Glutamatergic neuron (in vitro differentiated cells): Measurements from ENCODE around the gene PLEKHA6. TPM values are rescaled to one million over a fixed set of nuclear protein-coding genes. Genes with fewer than 3 reads are reported as not detected.

Source experiments
- DNase-seq: peaks from one replicate; pipeline ENCODE4 v3.0.0; 2022
- H3K27ac Mint-ChIP-seq: one replicate; pipeline ENCODE4 v1.8.0; 2020; ENCODE audit warnings: mild to moderate bottlenecking, mixed read lengths, inconsistent platforms; ENCODE audit not compliant: unreplicated experiment
- H3K27me3 Mint-ChIP-seq: one replicate; pipeline ENCODE4 v1.8.0; 2020; ENCODE audit warnings: mild to moderate bottlenecking, moderate library complexity, mixed read lengths, inconsistent platforms; ENCODE audit not compliant: unreplicated experiment
- H3K36me3 Mint-ChIP-seq: one replicate; pipeline ENCODE4 v1.8.0; 2020; ENCODE audit warnings: mild to moderate bottlenecking, mixed read lengths, inconsistent platforms; ENCODE audit not compliant: unreplicated experiment
- H3K4me1 Mint-ChIP-seq: one replicate; pipeline ENCODE4 v1.8.0; 2020; ENCODE audit warnings: mild to moderate bottlenecking, low read depth, mixed read lengths, inconsistent platforms; ENCODE audit not compliant: unreplicated experiment
- H3K4me3 Mint-ChIP-seq: one replicate; pipeline ENCODE4 v1.8.0; 2020; ENCODE audit warnings: mild to moderate bottlenecking, mixed read lengths, inconsistent platforms; ENCODE audit not compliant: unreplicated experiment
- H3K9me3 Mint-ChIP-seq: one replicate; pipeline ENCODE4 v1.8.0; 2020; ENCODE audit warnings: mild to moderate bottlenecking, moderate library complexity, mixed read lengths, inconsistent platforms; ENCODE audit not compliant: unreplicated experiment
- CTCF ChIP-seq: fragments of 200-600 bp; sonication (generic); IDR thresholded peaks from one replicate; pipeline ENCODE4 v1.5.0; 2021; ENCODE audit not compliant: partially characterized antibody, unreplicated experiment
- total RNA-seq: library from RNA; stranded (reverse); fragmentation: NEBNext Ultra II Directional; extraction: Animal tissue kit (Norgen Biotek cat#: 25700); gene quantifications from one replicate; pipeline ENCODE4 v1.2.1, GENCODE V29; 2021; ENCODE audit not compliant: unreplicated experiment

The PLEKHA6 gene
- total RNA-seq, 1 donor from 2014 or later = 72.7 TPM

- TF ChIP-seq CTCF = no peak
- Mint-ChIP-seq H3K9me3 (peaks cover 14% of the 10 kb centered on the region), H3K4me1 (peaks cover 29% of the 10 kb centered on the region), H3K4me3 (no peak overlapping the region), H3K36me3 (no peaks in the 10 kb centered on the region), H3K27ac (no peak overlapping the region), H3K27me3 (peaks cover 19% of the 10 kb centered on the region)
- DNase-seq = no peak
These were observed 165.6 kb downstream of the PLEKHA6 start for GRCh38 chr1:204194080-204194479.

- peaks cover 6% of the 10 kb centered on the region for H3K9me3 Mint-ChIP-seq
- H3K4me1 Mint-ChIP-seq = peaks cover 28% of the 10 kb centered on the region
- H3K27me3 Mint-ChIP-seq = peaks cover 16% of the 10 kb centered on the region
- no peaks in the 10 kb centered on the region for H3K36me3 Mint-ChIP-seq
- H3K4me3 Mint-ChIP-seq = no peak overlapping the region
- DNase-seq = no peak
- H3K27ac Mint-ChIP-seq = no peak overlapping the region
- TF ChIP-seq CTCF = no peak
These were observed 167.0 kb downstream of the PLEKHA6 start for GRCh38 chr1:204192589-204193352.

GRCh38 chr1:204192046-204192445, 167.7 kb downstream of the PLEKHA6 start:
- peaks cover 16% of the 10 kb centered on the region for H3K27me3 Mint-ChIP-seq
- peaks cover 36% of the 10 kb centered on the region for H3K4me1 Mint-ChIP-seq
- H3K9me3 Mint-ChIP-seq = peaks cover 6% of the 10 kb centered on the region
- no peak for TF ChIP-seq CTCF
- no peaks in the 10 kb centered on the region for H3K36me3 Mint-ChIP-seq
- DNase-seq = no peak
- H3K27ac Mint-ChIP-seq = no peak overlapping the region
- no peak overlapping the region for H3K4me3 Mint-ChIP-seq

GRCh38 chr1:204191456-204191855, 168.3 kb downstream of the PLEKHA6 start:
- no peak for DNase-seq
- Mint-ChIP-seq H3K27ac (no peak overlapping the region), H3K27me3 (peaks cover 16% of the 10 kb centered on the region), H3K4me3 (no peak overlapping the region), H3K9me3 (peaks cover 6% of the 10 kb centered on the region), H3K4me1 (peaks cover 35% of the 10 kb centered on the region), H3K36me3 (no peaks in the 10 kb centered on the region)
- no peak for TF ChIP-seq CTCF
